Stimulated activated naive CD8-positive, alpha-beta T cell treated with anti-CD3 and anti-CD28 coated beads, Interleukin-15, Interleukin-2, amounts not matched to agents 100 U/mL and 50 U/mL, for 24 hours (primary cell): ENCODE results near the gene SVEP1.

ENCODE experiments used
- ATAC-seq: fragments of 150-1000 bp; cut with Tn5 transposase; one replicate; pipeline ENCODE4 v1.10.0; 2021
- DNase-seq: peaks from one replicate; pipeline ENCODE4 v3.0.0; 2021

The SVEP1 gene

DNA sequence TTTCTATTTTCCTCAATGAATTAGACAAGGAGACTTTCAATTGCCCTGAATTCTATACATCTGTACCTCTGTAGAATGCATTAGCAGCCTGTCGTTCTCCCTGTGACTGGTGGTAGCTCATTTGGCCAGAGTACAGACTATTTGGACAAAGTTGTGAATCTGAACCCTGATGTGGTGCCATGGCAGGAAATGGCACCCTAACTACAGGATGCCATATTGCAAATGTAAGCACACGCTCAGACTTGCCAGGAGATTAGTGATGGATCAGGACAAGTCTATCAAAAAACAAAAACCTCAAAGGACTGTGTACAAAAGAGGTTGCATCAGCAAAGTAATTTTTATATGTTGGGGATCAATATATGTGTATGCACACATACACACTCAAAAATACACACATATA is 58.3 kb downstream of the SVEP1 start:
- no peak for DNase-seq
- ATAC-seq, result no peak

DNA sequence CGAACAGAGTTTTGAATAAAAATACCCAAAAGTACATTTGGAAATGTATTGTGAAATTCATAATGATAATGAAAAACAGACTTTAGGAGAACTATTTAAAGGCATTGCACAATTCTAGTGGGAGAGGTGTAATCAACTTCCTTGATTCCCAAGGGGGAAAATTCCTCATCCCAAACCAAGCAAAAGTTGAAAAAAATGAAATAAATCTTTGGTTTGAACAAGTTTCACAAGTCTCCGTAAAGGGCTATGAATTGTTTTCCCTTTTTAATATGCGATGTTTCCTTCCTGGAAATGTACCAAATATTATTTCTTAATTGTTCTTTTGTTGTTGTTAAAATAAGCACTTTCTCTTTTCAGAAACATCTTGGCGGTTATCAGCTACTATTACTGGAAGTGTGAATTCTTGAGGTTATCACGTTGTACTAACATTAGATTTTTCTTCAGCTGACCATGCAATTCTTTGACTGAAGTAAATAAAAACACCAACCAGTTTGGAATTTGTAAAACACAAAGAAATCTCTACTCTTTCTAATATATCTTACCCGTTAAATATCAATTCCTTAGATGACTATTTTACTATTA is 59.3 kb downstream of the SVEP1 start:
- DNase-seq (no peak), ATAC-seq (no peak)

DNA sequence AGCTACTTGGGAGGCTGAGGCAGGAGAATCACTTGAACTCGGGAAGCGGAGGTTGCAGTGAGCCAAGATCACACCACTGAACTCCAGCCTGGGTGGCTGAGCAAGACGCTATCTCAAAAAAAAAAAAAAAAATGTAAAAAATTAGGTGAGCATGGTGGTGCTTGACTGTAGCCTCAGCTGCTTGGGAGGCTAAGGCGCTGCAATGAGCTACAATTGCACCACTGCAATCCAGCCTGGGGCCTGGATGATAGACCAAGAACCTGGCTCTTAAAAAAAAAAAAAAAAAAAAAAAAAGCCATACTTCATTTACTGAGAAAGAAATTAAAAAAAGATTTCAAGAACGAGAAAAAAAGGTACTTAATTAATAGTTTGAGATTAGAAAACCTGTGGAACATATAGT is 62.1 kb downstream of the SVEP1 start:
- DNase-seq (no peak), ATAC-seq (no peak)

DNA sequence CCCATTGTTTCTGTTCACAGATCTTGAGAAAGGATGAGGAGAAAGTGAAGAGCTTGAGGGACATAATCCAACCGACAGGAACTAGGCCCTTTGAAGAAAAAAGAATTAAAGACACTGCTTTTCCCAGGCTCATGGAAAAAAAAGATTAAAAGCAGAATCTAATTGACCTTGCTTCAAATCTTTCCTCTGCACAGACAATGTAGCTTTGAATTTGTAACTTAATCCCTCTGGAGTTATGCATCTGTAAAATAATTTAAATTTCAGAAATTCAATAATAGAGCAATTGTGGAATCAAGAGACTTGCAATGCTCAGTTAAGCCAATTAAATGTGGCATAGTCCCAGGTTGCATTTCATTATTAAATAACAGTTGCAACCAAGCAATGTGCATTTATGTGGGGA is 64.6 kb downstream of the SVEP1 start:
- ATAC-seq (no peak), DNase-seq (no peak)

DNA sequence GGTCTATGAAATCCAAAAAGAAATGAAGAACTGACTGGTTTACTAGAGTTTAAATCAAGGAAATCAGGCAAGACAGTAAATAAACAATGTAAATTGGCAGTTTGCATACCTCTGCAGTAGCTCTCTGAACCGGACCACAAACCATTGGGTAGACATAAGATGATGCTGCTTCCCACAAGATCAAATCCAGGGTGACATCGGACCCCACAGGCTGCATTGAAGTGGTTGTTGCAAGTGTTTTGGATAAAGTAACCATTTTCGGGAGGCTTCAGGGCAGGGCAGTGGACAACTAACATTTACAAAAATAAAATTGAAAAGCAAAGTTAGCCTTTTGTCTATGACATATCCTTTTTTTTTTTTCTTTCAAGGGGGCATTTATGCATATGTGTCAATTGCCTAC is 66.7 kb downstream of the SVEP1 start:
- ATAC-seq (no peak), DNase-seq (no peak)

DNA sequence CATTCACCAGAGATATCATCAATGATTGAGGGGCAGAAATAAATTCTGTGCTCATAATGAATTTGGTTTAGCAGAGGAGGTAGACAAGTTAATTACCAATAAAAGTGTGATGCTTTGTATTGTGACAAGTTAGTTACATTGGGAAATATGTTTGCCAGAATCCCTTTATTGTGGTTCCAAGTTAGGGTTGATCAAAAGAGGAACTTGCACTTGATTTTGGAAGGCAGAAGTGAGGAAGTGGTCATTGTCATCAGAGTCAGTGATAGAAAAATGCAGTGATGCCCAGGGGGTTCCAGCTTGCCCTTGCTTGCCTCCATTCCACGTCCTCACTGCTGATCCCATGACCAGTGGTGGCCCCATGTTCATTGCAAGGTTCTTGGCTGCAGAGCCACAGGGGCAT is 69.7 kb downstream of the SVEP1 start:
- DNase-seq (no peak), ATAC-seq (no peak)

DNA sequence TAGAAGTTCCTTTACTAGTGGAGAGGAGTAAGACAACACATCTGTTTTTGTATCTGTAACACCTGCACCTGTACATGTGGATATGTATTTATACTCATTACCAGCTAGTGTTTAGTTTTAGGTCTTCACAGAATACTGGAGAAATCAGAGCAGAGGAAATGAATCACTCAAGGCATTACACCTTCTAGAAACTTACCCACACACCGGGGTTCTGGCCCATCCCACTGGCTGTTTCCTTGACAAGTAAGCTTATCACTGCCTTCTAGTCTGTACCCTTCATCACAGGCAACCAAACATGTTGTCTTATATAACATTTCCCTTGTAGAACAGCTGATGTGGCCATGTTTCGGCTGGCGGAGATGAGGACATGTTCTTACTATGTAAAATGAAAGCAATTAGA is 76.7 kb downstream of the SVEP1 start:
- no peak for ATAC-seq
- no peak for DNase-seq

DNA sequence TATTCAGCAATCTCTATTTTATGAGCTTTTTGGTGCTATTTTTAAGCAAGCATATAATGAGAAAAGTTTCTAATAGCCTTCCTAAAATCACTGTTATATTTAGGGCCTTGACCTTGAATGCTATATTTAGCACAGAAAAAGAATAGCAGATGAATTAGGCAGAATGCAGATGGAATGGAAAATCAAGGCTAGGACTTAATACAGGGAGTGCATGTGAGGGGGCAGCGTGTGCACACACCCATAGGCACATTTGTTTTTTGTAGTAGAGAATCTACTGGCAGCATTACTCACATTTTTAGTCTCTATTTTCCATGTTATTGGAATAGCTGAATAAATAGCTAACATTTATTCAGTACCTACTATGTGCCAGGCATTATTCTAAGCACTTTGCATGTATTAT is 79.9 kb downstream of the SVEP1 start:
- ATAC-seq, result no peak
- no peak for DNase-seq

DNA sequence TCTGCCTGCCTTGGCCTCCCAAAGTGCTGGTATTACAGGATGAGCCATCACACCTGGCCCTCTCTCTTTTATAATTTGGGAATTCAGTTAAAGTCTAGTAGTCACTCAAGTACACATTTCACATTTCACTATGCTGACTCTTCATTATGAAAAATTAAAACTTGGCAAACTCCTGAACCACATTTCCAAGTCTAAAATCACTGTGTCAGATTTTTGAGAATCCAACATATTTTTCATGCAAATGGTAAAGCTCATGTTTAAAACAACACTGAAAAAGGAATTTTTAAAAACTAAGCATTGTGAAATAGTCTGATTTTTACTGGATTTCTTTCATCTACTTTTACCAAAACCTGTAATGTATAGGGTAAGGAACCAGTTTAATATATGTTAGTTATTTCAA is 92.3 kb downstream of the SVEP1 start:
- DNase-seq (no peak), ATAC-seq (no peak)

DNA sequence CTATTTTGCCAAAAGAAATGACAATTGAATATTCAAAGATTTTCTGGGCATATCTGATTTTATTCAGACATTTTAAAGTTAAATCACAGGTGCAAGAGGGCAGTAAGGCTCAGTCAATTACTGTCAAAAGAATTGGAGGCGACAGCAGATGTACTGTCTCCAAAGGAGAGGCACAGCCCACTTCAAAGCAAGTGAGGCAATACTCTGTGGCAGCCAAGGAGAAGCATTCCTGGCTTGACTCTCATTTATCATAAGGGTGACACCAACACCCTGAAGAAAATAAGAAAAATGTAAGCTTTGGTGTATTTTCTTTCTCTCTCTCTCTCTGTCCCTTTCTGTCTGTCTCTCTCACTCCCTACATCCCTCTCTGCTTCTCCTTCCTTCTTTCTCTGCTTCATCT is 93.3 kb downstream of the SVEP1 start:
- DNase-seq, result no peak
- no peak for ATAC-seq

DNA sequence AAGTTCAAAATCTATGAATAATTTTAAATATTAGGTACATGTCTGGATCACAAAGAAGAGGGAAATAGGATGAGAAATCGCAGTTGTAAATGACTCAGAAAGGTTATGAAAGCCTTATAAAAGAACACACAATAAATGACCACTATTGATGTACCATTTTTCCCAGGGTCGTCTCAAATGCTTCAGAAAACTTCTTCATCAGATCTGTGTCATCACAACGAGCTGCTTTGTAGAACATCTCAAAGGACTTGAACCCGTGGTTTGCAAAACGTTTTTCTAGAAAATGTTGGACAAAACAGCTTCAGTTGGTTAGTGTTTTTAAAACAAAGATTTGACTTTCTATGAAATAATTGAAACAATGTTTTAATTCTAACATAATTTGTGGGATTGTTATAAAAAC is 100.1 kb downstream of the SVEP1 start:
- ATAC-seq, result no peak
- DNase-seq, result no peak

DNA sequence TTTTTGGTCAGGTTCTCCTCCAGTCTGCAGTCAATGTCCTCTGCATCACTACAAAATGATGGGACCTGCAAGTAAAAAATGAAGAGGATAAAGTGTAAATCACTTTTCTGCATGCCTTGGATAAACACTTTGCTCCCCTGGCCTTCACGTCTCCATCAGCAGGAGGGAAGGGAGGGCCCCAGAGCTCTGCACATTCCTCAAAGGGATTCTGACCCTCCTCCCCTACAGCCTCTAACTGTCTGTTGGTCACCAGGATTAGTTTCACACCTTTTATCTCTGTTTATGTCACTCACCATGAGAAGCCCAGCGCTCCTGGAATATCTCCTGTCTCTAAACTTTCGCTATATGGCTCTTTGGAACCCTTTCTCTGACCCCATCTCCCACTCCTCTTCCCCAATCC is 103.3 kb downstream of the SVEP1 start:
- DNase-seq (no peak), ATAC-seq (no peak)

DNA sequence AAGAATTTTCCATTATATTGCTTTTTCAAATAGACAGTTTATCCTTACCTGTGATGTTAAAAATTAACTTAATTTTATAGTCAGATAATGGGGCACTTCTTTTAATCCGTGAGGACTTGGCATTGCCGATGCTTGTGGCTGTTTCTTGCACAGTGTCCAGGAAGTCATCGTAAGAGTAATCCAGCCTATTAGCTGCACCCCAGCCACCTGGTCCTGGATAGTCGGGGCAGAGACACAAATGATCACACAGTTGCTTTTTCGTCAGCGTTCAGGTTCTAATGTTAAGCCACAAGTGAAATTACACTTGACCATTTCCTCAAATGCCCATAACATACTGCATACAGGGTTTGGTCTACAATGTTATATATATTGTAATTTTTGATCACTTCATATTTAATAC is 107.4 kb downstream of the SVEP1 start:
- DNase-seq (no peak), ATAC-seq (no peak)

DNA sequence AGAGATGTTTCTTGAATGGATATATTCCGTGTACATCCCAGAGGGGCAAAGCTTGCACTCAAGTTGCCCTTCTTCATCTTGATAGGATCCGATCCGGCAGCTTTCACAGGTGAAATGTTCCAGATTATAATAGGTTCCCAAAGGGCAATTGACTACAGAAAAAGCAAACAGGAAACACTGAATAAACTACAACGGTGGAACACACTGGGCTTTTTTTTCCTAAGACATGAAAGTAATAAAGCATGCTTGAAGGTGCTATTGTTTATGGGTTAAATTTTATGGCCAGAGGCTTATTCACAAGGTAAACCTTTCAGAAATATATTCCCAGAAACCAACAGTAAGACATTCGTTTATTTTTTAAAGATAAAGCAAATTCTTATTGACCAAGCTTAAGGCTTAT is 110.6 kb downstream of the SVEP1 start:
- DNase-seq, result no peak
- ATAC-seq, result no peak

DNA sequence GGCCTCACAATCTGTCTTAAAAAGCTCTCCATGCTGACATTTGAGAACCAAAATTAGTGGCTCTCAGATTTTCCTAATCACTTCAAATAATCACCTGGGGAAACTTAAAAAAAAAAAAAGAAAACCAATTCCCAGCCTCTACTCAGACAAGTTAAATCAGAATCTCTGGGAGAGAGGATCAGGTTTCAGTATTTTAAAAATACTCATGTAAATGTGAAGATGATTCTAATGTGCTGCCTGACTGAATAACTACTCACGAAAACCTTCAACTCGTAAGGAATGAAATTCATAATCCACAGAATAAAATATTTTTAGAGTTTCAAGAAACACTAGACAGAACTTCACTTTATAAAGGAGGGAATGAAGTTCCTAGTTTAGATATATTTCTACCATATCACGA is 114.4 kb downstream of the SVEP1 start:
- ATAC-seq, result no peak
- no peak for DNase-seq

DNA sequence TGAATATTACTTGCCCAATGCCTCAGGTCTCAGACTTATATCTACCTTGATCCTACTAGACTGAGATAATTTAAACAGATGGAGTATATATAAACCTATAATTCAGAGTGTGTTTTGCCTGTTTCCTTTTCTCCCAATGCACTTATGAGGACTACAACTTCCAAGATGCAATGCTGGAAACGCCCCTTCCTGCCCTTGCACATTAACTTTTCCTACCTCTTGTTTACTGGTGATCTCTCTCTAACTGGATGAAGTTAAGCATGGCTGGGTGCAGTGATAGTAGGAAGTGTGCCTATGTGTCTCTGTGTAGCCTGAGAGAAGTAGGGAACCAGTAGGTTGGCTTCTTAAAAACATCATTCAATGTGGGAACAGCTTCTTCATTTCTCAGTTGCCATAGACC is 115.2 kb downstream of the SVEP1 start:
- DNase-seq, result no peak

DNA sequence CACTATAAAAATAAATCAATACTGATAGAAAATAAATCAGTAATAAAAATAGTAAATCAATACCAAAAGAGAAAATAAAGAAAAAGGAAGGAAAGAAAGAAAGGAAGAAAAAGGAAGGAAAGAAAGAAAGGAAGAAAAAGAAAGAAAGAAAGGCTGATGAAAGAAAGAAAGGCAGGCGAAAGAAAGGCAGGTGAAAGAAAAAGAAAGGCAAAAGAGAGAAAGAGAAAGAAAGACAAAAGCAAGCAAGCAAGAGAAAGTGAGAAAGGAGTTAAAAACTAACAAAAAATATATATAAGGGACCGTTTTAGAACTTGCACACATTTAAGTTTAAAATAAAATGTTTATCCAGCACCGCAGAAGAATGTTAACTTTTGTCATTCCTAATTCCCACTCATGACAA is 116.0 kb downstream of the SVEP1 start:
- DNase-seq, result no peak
- ATAC-seq, result no peak

More for the DNA sequence above, 115.2 kb downstream of the SVEP1 start:
- ATAC-seq, result no peak

DNA sequence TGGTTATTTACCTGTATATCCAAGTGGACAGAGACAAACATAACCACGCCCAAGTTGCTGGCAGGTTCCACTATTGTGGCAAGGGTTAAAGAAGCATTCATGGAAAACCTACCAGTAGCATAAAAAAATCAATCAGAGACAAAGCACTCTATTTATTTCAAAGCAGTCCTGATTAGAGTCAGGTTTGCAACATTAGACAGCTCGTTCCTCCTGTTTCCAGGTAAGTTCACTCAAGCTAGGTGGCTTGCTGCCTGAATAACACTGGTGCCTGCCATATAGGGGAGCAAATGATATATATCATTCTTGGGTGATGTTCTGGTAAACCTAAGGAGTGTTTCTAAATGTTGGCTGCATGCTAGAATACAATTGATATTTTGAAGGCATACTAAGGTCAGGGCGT is 122.3 kb downstream of the SVEP1 start:
- ATAC-seq, result no peak

DNA sequence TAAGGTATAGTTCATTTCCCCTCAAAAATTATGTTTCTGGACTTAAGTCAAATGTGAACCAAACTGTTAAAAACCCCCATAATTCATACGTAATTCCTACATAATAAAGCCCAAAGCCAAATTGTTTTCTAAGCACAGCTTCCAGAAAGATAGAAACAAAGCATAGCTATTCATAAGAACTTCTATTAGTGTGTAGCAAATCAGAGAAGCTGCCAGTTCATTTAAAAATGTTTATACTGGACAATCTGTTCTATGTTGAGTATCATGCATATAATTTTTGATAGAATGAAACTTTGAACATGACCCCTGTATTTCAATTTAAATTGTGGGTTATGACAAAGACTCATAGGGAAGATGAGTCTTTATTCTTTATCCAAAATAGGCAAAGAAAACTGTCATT is 122.9 kb downstream of the SVEP1 start:
- DNase-seq, result no peak
- no peak for ATAC-seq

More for the DNA sequence above, 122.3 kb downstream of the SVEP1 start:
- DNase-seq, result no peak

DNA sequence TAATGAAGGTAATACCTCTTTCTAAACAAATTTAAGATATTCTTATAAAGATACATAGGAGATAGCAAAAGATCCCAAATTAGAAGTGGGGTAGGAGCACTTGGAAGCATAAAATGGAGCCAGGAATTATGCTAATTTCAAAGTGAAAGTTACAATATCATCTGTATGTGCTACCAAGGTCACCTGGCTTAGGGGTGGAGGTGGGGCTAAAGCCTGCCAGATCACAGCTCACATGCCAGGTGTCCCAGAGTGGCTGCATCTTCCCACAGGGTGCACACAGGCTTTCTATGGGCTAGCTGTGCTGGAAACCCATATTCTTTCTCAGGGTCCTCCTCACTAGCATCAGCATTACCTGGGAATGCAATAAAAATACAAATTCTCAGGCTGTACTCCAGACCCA is 123.7 kb downstream of the SVEP1 start:
- ATAC-seq (no peak), DNase-seq (no peak)

DNA sequence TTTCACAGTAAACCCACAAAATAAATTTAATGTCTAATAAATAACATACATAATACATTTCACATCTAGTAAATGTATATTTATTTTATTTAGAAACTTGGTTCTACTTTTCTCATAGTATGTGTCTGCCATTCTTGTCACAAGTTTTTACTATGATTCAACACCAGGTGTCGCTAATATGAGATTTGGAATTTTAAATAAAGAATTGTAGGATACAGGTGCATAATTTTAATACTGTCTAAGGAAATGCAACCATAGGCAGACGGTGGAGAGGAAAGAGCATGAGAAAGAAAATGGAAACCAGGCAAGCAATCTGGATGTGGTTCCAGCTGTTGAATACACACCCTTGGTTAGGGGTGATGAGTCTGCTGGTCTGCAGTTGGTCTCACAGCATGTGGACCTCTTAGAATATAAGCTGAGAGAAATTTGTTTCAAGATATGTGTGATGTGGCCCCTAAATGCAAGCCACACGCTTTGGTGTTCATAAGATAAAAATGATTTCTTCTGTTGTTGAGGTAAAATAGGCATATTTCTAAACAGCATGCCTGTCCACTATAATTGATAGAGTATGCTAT is 127.2 kb downstream of the SVEP1 start:
- no peak for ATAC-seq
- no peak for DNase-seq

DNA sequence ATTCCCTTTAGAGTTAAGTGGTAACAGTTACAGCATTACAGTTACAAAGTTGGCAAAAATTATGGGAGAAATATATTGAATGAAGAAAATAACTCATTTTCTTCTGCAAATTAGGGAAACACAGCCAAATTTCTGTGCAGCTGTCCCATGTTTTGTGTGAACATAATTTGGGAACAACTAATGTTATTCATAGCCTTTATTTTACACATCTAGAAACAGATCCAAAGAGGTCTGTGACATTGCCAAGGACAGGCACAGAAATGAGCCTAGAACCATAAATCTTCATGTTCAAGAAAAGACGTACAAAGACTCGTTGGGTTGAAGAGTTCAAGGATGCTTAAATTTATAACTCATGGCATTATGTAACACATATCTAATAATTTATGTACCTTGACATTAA is 127.8 kb downstream of the SVEP1 start:
- ATAC-seq, result no peak
- no peak for DNase-seq

DNA sequence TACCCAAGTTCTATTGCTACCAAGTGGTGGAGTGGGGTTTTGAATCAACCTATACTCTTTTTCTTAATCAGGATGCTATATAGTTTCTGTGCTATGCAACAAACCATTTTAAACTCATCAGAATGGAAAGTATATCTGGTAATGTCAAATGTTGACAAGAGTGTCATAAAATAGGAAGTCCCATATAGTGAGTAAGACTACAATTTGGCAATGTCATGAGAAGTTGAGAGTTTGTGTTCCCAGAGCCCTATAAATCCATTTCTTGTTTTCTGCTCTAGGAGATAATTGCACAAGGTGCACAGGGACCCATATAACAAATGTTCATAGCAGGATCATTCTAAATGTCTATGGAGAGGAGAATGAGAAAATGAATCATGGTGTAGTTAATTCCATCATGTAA is 132.1 kb downstream of the SVEP1 start:
- no peak for DNase-seq
- no peak for ATAC-seq

DNA sequence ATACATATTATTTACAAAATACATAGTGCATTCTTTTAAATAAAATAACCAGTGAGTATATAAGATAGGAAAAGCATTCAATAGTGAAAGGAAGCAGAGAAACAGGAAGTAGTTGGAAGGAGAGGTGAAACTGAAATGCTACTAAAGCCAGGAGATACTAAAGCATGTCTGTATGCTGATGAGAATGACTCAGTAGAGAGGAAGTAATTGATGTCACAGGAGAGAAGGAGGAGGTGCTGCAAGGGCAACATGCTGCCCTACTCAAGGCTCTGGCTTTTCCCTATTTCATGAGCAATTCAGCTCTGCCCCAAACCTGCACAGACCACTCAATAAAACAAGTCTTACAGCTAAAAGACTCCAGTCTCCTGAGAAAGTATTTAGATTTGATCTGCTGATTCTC is 133.4 kb downstream of the SVEP1 start:
- ATAC-seq (no peak), DNase-seq (no peak)

DNA sequence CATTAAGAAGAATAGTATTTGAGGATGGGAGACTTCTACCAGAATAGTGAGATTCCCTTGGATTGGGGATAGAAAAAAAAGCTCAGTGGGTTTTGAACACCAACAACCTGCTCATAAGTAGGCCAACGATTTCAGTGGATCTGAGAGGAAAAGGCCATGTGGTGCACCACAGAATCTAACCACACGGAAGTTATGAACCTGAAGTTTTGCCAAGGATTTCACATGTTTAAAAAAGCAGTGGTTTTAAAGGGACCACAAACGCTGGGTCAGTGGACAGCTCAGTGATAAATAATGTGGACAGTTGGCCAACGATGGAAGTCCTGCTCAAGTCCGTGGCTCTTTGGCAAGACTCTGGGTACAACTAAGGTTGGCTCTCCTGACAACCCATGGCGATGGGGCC is 134.6 kb downstream of the SVEP1 start:
- DNase-seq (no peak), ATAC-seq (no peak)
